H9 (cell line): ENCODE measurements around the gene PHEX. TPM values are rescaled to one million over a fixed set of nuclear protein-coding genes. Genes with fewer than 3 reads are reported as not detected.

Experiments used
- DNase-seq: peaks from one replicate; pipeline ENCODE4 v3.0.0-alpha.2; 2017
- H2AFZ ChIP-seq: one replicate; pipeline ENCODE4 v1.6.1; 2013; ENCODE audit warnings: mild to moderate bottlenecking, low read length, control low read depth, moderate library complexity
- H2AK5ac ChIP-seq: 2 replicates; pipeline ENCODE4 v1.6.1; 2013; ENCODE audit warnings: low read length, control low read depth, mixed read lengths; ENCODE audit not compliant: insufficient read length
- H2BK120ac ChIP-seq: one replicate; pipeline ENCODE4 v1.6.1; 2013; ENCODE audit warnings: low read depth, mild to moderate bottlenecking, low read length, control low read depth, inconsistent platforms; ENCODE audit not compliant: poor library complexity, severe bottlenecking
- H2BK12ac ChIP-seq: 2 replicates; pipeline ENCODE4 v1.6.1; 2013; ENCODE audit warnings: low read length, control low read depth, mixed read lengths, low read depth; ENCODE audit not compliant: insufficient read length
- H2BK15ac ChIP-seq: 2 replicates; pipeline ENCODE4 v1.6.1; 2013; ENCODE audit warnings: low read depth, low read length, control low read depth
- H2BK20ac ChIP-seq: one replicate; pipeline ENCODE4 v1.6.1; 2013; ENCODE audit warnings: low read depth, mild to moderate bottlenecking, low read length, control low read depth, inconsistent platforms; ENCODE audit not compliant: poor library complexity, severe bottlenecking
- H2BK5ac ChIP-seq: 2 replicates; pipeline ENCODE4 v1.6.1; 2013; ENCODE audit warnings: low read length, control low read depth, mixed read lengths; ENCODE audit not compliant: insufficient read length
- H3K14ac ChIP-seq: 2 replicates; pipeline ENCODE4 v1.6.1; 2013; ENCODE audit warnings: low read length, control low read depth; ENCODE audit not compliant: insufficient read depth
- H3K18ac ChIP-seq: 2 replicates; pipeline ENCODE4 v1.6.1; 2013; ENCODE audit warnings: low read depth, mild to moderate bottlenecking, mixed read lengths, low read length, control low read depth; ENCODE audit not compliant: insufficient read length
- H3K23ac ChIP-seq: 2 replicates; pipeline ENCODE4 v1.6.1; 2013; ENCODE audit warnings: low read length, control low read depth, mixed read lengths, low read depth; ENCODE audit not compliant: insufficient read length
- H3K23me2 ChIP-seq: 2 replicates; pipeline ENCODE4 v1.6.1; 2013; ENCODE audit warnings: low read depth, mild to moderate bottlenecking, mixed read lengths, low read length, control low read depth; ENCODE audit not compliant: insufficient read length, poor library complexity, severe bottlenecking
- H3K27ac ChIP-seq: 2 replicates; pipeline ENCODE4 v1.5.1; 2013; ENCODE audit warnings: low read length, control low read depth, mixed read lengths, low read depth; ENCODE audit not compliant: insufficient read length
- H3K27me3 ChIP-seq: 2 replicates; pipeline ENCODE4 v1.6.1; 2013; ENCODE audit warnings: low read length, control low read depth, inconsistent platforms; ENCODE audit not compliant: insufficient read depth
- H3K4ac ChIP-seq: 2 replicates; pipeline ENCODE4 v1.6.1; 2013; ENCODE audit warnings: low read depth, mild to moderate bottlenecking, control low read depth, inconsistent platforms, low read length, moderate library complexity
- H3K4me1 ChIP-seq: 2 replicates; pipeline ENCODE4 v1.6.1; 2013; ENCODE audit warnings: low read length, control low read depth, inconsistent platforms; ENCODE audit not compliant: insufficient read depth
- H3K4me2 ChIP-seq: 2 replicates; pipeline ENCODE4 v1.6.1; 2013; ENCODE audit warnings: low read length, control low read depth, mixed read lengths; ENCODE audit not compliant: insufficient read length, insufficient read depth
- H3K56ac ChIP-seq: 2 replicates; pipeline ENCODE4 v1.6.1; 2013; ENCODE audit warnings: low read depth, mild to moderate bottlenecking, mixed read lengths, low read length, control low read depth; ENCODE audit not compliant: insufficient read length
- H3K79me1 ChIP-seq: 2 replicates; pipeline ENCODE4 v1.6.1; 2013; ENCODE audit warnings: low read depth, mild to moderate bottlenecking, moderate library complexity, low read length, control low read depth, inconsistent platforms; ENCODE audit not compliant: insufficient read depth, poor library complexity, severe bottlenecking
- H3K79me2 ChIP-seq: 2 replicates; pipeline ENCODE4 v1.6.1; 2013; ENCODE audit warnings: low read length, control low read depth, inconsistent platforms; ENCODE audit not compliant: insufficient read depth
- H3K9ac ChIP-seq: 2 replicates; pipeline ENCODE4 v1.6.1; 2013; ENCODE audit warnings: low read length, control low read depth, mixed read lengths; ENCODE audit not compliant: insufficient read length; ENCODE audit errors: extremely low read depth
- H3K9me3 ChIP-seq: one replicate; pipeline ENCODE4 v1.6.1; 2013; ENCODE audit warnings: low read depth, low read length, inconsistent platforms; ENCODE audit not compliant: control insufficient read depth
- H3T11ph ChIP-seq: one replicate; pipeline ENCODE4 v1.6.1; 2013; ENCODE audit warnings: mild to moderate bottlenecking, low read length, control low read depth, inconsistent platforms
- H4K20me1 ChIP-seq: one replicate; pipeline ENCODE4 v1.6.1; 2013; ENCODE audit not compliant: control insufficient read depth, insufficient read length, insufficient read depth
- H4K5ac ChIP-seq: 2 replicates; pipeline ENCODE4 v1.6.1; 2013; ENCODE audit warnings: low read depth, mild to moderate bottlenecking, mixed read lengths, low read length, control low read depth; ENCODE audit not compliant: insufficient read length
- H4K8ac ChIP-seq: replicated peaks from 2 replicates; pipeline ENCODE4 v1.6.1; 2013; ENCODE audit warnings: low read length, control low read depth, mixed read lengths, low read depth; ENCODE audit not compliant: insufficient read length
- H4K91ac ChIP-seq: 2 replicates; pipeline ENCODE4 v1.6.1; 2013; ENCODE audit warnings: low read depth, mild to moderate bottlenecking, moderate library complexity, mixed read lengths, low read length, control low read depth; ENCODE audit not compliant: insufficient read length
- H3K27ac Mint-ChIP-seq, 3 experiments: 2 replicates in 2 of 3; 3 replicates in 1 of 3; pipeline ENCODE4 v1.8.0; 2020 to 2021; ENCODE audit warnings: mixed read lengths in 3 of 3, mild to moderate bottlenecking in 1 of 3, moderate library complexity in 1 of 3
- H3K27me3 Mint-ChIP-seq: 2 replicates; pipeline ENCODE4 v1.8.0; 2021; ENCODE audit warnings: low read depth, mild to moderate bottlenecking, moderate library complexity, mixed read lengths
- H3K36me3 Mint-ChIP-seq, 3 experiments: 2 replicates in 2 of 3; 3 replicates in 1 of 3; pipeline ENCODE4 v1.8.0; 2020 to 2021; ENCODE audit warnings: low read depth in 3 of 3, mixed read lengths in 3 of 3; ENCODE audit not compliant: insufficient read depth in 1 of 3
- H3K4me1 Mint-ChIP-seq, 2 experiments: 2 replicates each; pipeline ENCODE4 v1.8.0; 2020; ENCODE audit warnings: mixed read lengths in 2 of 2
- H3K4me3 Mint-ChIP-seq, 2 experiments: 2 replicates in 1 of 2; 3 replicates in 1 of 2; pipeline ENCODE4 v1.8.0; 2020 to 2021; ENCODE audit warnings: mild to moderate bottlenecking in 2 of 2, mixed read lengths in 2 of 2, moderate library complexity in 1 of 2
- H3K9me3 Mint-ChIP-seq, 2 experiments: 2 replicates in 1 of 2; 3 replicates in 1 of 2; pipeline ENCODE4 v1.8.0; 2020; ENCODE audit warnings: mild to moderate bottlenecking in 2 of 2, mixed read lengths in 2 of 2, moderate library complexity in 1 of 2
- CTCF ChIP-seq: fragments of 200-600 bp; sonication (generic); conservative IDR thresholded peaks from 3 replicates; pipeline ENCODE4 v1.8.0; 2021; ENCODE audit warnings: antibody characterized with exemption, mild to moderate bottlenecking
- WGBS: extraction: QIAGEN DNeasy Blood & Tissue Kit; methylation state at CpG from one replicate; pipeline ENCODE4 v1.1.7; 2013; ENCODE audit warnings: missing lambda C conversion rate, low lambda C conversion rate, mixed read lengths; ENCODE audit not compliant: insufficient read length; ENCODE audit errors: extremely low coverage; 5-methylcytosine and 5-hydroxymethylcytosine counted together
- total RNA-seq: library from RNA; stranded (reverse); gene quantifications from 2 replicates; pipeline ENCODE4 v1.2.1, GENCODE V29; 2021

Gene PHEX
- total RNA-seq, 1 experiment from 2014 or later = 0.11 TPM

DNA sequence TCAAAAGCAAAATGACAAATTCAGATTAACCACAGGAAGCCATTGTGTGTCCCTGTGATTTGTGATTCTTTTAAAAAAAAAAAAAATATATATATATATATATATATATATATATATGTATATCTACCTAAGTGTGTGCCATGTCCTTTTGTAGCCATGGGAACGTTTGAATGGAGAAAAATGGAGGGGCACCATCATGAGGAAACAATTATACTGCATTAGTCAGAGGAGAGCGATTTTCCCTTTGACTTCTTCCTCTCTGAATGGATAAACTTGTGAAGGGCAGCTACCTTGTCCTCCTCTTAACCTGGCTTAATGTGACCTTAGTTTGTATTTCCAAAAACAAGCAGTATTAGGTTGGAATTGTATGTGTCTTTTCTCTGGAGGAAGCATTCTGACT, 217.2 kb downstream of the PHEX start:
- H2AK5ac ChIP-seq = no peak overlapping the region
- H2BK20ac ChIP-seq = no peak overlapping the region
- no peak overlapping the region for H3K4me2 ChIP-seq
- no peak for DNase-seq
- no peak for TF ChIP-seq CTCF
- H3K18ac ChIP-seq = no peak overlapping the region
- no peak overlapping the region for H3K27ac Mint-ChIP-seq
- no peak overlapping the region for H4K8ac ChIP-seq
- no peak overlapping the region for H3K4ac ChIP-seq
- no peaks in the 10 kb centered on the region; the same call in 1 of the 2 replicates for H3K79me2 ChIP-seq
- no peaks in the 10 kb centered on the region for H3K27me3 ChIP-seq
- H3K14ac ChIP-seq = no peak overlapping the region
- no peaks in the 10 kb centered on the region for H3K23me2 ChIP-seq
- no peaks in the 10 kb centered on the region for H3K79me1 ChIP-seq
- no peak overlapping the region for H3K56ac ChIP-seq
- WGBS = no CpG with 5 or more reads among the region's 2 CpGs
- no peaks in the 10 kb centered on the region for H3K4me1 ChIP-seq
- no peak overlapping the region for H2AFZ ChIP-seq
- no peak overlapping the region for H3K9ac ChIP-seq
- H3K27me3 Mint-ChIP-seq = no peaks in the 10 kb centered on the region
- peaks cover 6% of the 10 kb centered on the region for H3K9me3 ChIP-seq
- H4K20me1 ChIP-seq = no peaks in the 10 kb centered on the region
- H3K36me3 Mint-ChIP-seq = no peaks in the 10 kb centered on the region
- H3K23ac ChIP-seq = no peak overlapping the region
- H2BK12ac ChIP-seq = no peak overlapping the region
- H4K91ac ChIP-seq = no peak overlapping the region
- H3K4me3 Mint-ChIP-seq = no peak overlapping the region
- H3K4me1 Mint-ChIP-seq = 0 out of 4 replicates have a peak, but pooled peaks cover 0 to 4% of the 10 kb centered on the region in 2 experiments
- H2BK120ac ChIP-seq = no peak overlapping the region
- H4K5ac ChIP-seq = no peak overlapping the region
- H2BK5ac ChIP-seq = no peak overlapping the region
- no peak overlapping the region for H3T11ph ChIP-seq
- peaks cover 0 to 32% of the 10 kb centered on the region in 2 experiments; a peak in 4 of 5 replicates for H3K9me3 Mint-ChIP-seq
- no peak overlapping the region for H3K27ac ChIP-seq
- no peak overlapping the region for H2BK15ac ChIP-seq
